Effector memory CD4-positive, alpha-beta T cell (primary cell): ENCODE results near the gene EPC2.

ENCODE experiments used
- DNase-seq, 3 donors: peaks; one replicate each; pipeline ENCODE4 v3.0.0-alpha.2; 2020
- H3K27ac ChIP-seq: 2 replicates; pipeline ENCODE4 v1.7.0; 2013; ENCODE audit warnings: mild to moderate bottlenecking, low read length, moderate library complexity; ENCODE audit not compliant: insufficient read depth, poor library complexity, severe bottlenecking
- H3K27me3 ChIP-seq: replicated peaks from 2 replicates; pipeline ENCODE4 v1.7.0; 2013; ENCODE audit warnings: mild to moderate bottlenecking, low read length; ENCODE audit not compliant: insufficient read depth, control insufficient read depth, poor library complexity, severe bottlenecking
- H3K36me3 ChIP-seq: 2 replicates; pipeline ENCODE4 v1.7.0; 2013; ENCODE audit warnings: mild to moderate bottlenecking, low read length, moderate library complexity; ENCODE audit not compliant: control insufficient read depth, insufficient read depth
- H3K4me1 ChIP-seq: 2 replicates; pipeline ENCODE4 v1.7.0; 2013; ENCODE audit warnings: low read length, mild to moderate bottlenecking; ENCODE audit not compliant: control insufficient read depth, insufficient read depth, poor library complexity, severe bottlenecking
- H3K4me3 ChIP-seq: 2 replicates; pipeline ENCODE4 v1.7.0; 2013; ENCODE audit warnings: low read length, low read depth, mild to moderate bottlenecking; ENCODE audit not compliant: insufficient read depth, poor library complexity, severe bottlenecking
- H3K9me3 ChIP-seq: 2 replicates; pipeline ENCODE4 v1.7.0; 2013; ENCODE audit warnings: mild to moderate bottlenecking, low read length, moderate library complexity; ENCODE audit not compliant: control insufficient read depth

EPC2 gene

DNA sequence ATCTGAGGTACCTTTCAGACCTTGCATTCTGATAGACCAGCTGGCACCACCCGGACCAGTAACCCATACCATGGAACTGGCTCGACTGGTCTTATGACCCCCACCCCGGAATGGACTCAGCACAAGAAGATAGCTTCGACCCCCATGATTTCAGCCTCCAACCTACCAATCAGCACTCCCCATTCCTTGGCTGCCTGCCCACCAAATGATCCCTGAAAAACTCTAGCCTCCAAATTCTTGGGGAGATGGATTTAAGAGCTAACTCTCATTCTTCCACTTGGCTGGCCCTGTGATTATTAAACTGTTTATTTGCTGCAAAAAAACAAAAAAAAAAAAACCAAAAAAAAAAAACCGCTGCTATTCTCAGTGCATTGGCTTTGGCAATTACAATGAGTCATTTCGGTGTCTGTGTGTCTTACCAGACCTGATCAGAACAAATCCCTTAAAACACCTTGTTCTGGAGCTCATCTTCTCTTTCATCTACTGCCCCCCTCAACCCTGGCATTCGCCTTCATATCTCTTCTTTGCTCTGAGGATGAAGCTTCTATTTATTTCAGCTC lies 170.4 kb downstream of the EPC2 start:
- H3K27me3 ChIP-seq: no peaks in the 10 kb centered on the region
- no peak for DNase-seq
- H3K4me3 ChIP-seq: no peak overlapping the region
- no peak overlapping the region for H3K27ac ChIP-seq
- no peaks in the 10 kb centered on the region for H3K36me3 ChIP-seq
- no peaks in the 10 kb centered on the region for H3K9me3 ChIP-seq
- H3K4me1 ChIP-seq: peaks cover 5% of the 10 kb centered on the region

- H3K4me1 ChIP-seq: peaks cover 5% of the 10 kb centered on the region
- DNase-seq: no peak
- no peaks in the 10 kb centered on the region for H3K9me3 ChIP-seq
- no peaks in the 10 kb centered on the region for H3K36me3 ChIP-seq
- no peak overlapping the region for H3K27ac ChIP-seq
- no peak overlapping the region for H3K4me3 ChIP-seq
- no peaks in the 10 kb centered on the region for H3K27me3 ChIP-seq
Observed at GRCh38 chr2:148816176-148816575, 171.6 kb downstream of the EPC2 start.

- H3K4me3 ChIP-seq: no peak overlapping the region
Observed at GRCh38 chr2:148817210-148817708, 172.7 kb downstream of the EPC2 start.

GRCh38 chr2:148819019-148819585 lies 174.6 kb downstream of the EPC2 start:
- no peak for DNase-seq
- Histone ChIP-seq H3K4me1 (peaks cover 5% of the 10 kb centered on the region), H3K27ac (no peak overlapping the region), H3K36me3 (no peaks in the 10 kb centered on the region), H3K4me3 (no peak overlapping the region), H3K9me3 (no peaks in the 10 kb centered on the region), H3K27me3 (no peaks in the 10 kb centered on the region)

More at GRCh38 chr2:148817210-148817708, 172.7 kb downstream of the EPC2 start:
- Histone ChIP-seq H3K9me3 (no peaks in the 10 kb centered on the region), H3K4me1 (peaks cover 5% of the 10 kb centered on the region), H3K27me3 (no peaks in the 10 kb centered on the region), H3K27ac (no peak overlapping the region), H3K36me3 (no peaks in the 10 kb centered on the region)
- no peak for DNase-seq

- Histone ChIP-seq H3K9me3 (no peaks in the 10 kb centered on the region), H3K4me3 (no peak overlapping the region), H3K27me3 (no peaks in the 10 kb centered on the region), H3K36me3 (no peaks in the 10 kb centered on the region), H3K4me1 (no peaks in the 10 kb centered on the region), H3K27ac (no peak overlapping the region)
- DNase-seq: no peak
Observed at GRCh38 chr2:148824190-148824589, 179.6 kb downstream of the EPC2 start.

- H3K27ac ChIP-seq: no peak overlapping the region
- DNase-seq: no peak
- no peaks in the 10 kb centered on the region for H3K9me3 ChIP-seq
- no peaks in the 10 kb centered on the region for H3K4me1 ChIP-seq
- no peaks in the 10 kb centered on the region for H3K36me3 ChIP-seq
- H3K27me3 ChIP-seq: no peaks in the 10 kb centered on the region
- H3K4me3 ChIP-seq: no peak overlapping the region
Observed at GRCh38 chr2:148826791-148827190, 182.2 kb downstream of the EPC2 start.

GRCh38 chr2:148828941-148829340 lies 184.4 kb downstream of the EPC2 start:
- no peaks in the 10 kb centered on the region for H3K27me3 ChIP-seq

DNA sequence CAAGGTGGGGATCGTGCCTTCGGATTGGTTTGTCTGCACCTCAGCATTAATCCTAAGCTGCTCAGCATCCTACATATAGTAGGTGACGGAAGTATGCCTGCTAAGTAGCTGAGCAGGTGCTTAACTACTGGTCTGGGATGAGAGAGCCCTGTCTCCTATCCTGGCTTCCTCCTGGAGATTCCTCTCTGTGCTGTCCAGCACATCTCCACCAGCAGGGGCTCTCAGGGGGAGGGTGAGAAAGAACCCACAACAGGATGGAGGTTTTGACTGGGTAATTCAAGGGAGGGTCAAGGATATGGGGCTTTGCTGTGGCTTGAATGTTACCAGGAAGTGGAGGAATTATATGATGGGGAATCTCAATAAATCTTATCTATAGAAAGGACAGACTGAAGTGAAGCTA lies 185.1 kb downstream of the EPC2 start:
- H3K27ac ChIP-seq: no peak overlapping the region
- H3K27me3 ChIP-seq: no peaks in the 10 kb centered on the region
- DNase-seq: no peak
- H3K36me3 ChIP-seq: no peaks in the 10 kb centered on the region
- no peaks in the 10 kb centered on the region for H3K4me1 ChIP-seq
- H3K4me3 ChIP-seq: no peak overlapping the region
- H3K9me3 ChIP-seq: no peaks in the 10 kb centered on the region

More at GRCh38 chr2:148828941-148829340, 184.4 kb downstream of the EPC2 start:
- Histone ChIP-seq H3K36me3 (no peaks in the 10 kb centered on the region), H3K9me3 (no peaks in the 10 kb centered on the region), H3K4me1 (no peaks in the 10 kb centered on the region), H3K27ac (no peak overlapping the region), H3K4me3 (no peak overlapping the region)
- DNase-seq: no peak

GRCh38 chr2:148832637-148833036 lies 188.1 kb downstream of the EPC2 start:
- no peaks in the 10 kb centered on the region for H3K27me3 ChIP-seq
- H3K4me3 ChIP-seq: no peak overlapping the region
- H3K36me3 ChIP-seq: no peaks in the 10 kb centered on the region
- DNase-seq: no peak
- H3K27ac ChIP-seq: no peak overlapping the region
- no peaks in the 10 kb centered on the region for H3K4me1 ChIP-seq
- no peaks in the 10 kb centered on the region for H3K9me3 ChIP-seq
